ENCODE results near the gene ZFAND3.

ZFAND3 gene

GRCh38 chr6:38051819-38052434 lies 232.4 kb downstream of the ZFAND3 start:
- DNase-seq (ENCODE audit: extremely low read depth, low read depth), result no peak
- TF ChIP-seq CTCF (IDR thresholded peaks at IDR 0.05; ENCODE audit: low read depth, low read length), result no peak

GRCh38 chr6:38054527-38055202 lies 235.1 kb downstream of the ZFAND3 start:
- no peak for DNase-seq (ENCODE audit: extremely low read depth, low read depth)
- TF ChIP-seq CTCF (IDR thresholded peaks at IDR 0.05; ENCODE audit: low read depth, low read length), result no peak

GRCh38 chr6:38055203-38055589 lies 235.7 kb downstream of the ZFAND3 start:
- TF ChIP-seq CTCF (IDR thresholded peaks at IDR 0.05; ENCODE audit: low read depth, low read length), result no peak
- no peak for DNase-seq (ENCODE audit: extremely low read depth, low read depth)

- no peak for TF ChIP-seq CTCF (IDR thresholded peaks at IDR 0.05; ENCODE audit: low read depth, low read length)
Observed at GRCh38 chr6:38056361-38056760, 236.8 kb downstream of the ZFAND3 start.

GRCh38 chr6:38057994-38058393 lies 238.5 kb downstream of the ZFAND3 start:
- no peak for TF ChIP-seq CTCF (IDR thresholded peaks at IDR 0.05; ENCODE audit: low read depth, low read length)
- DNase-seq (ENCODE audit: extremely low read depth, low read depth), result peak; percentile 20

More at GRCh38 chr6:38056361-38056760, 236.8 kb downstream of the ZFAND3 start:
- no peak for DNase-seq (ENCODE audit: extremely low read depth, low read depth)

GRCh38 chr6:38062066-38062465 lies 242.5 kb downstream of the ZFAND3 start:
- TF ChIP-seq CTCF (IDR thresholded peaks at IDR 0.05; ENCODE audit: low read depth, low read length), result no peak
- DNase-seq (ENCODE audit: extremely low read depth, low read depth), result no peak

- DNase-seq (ENCODE audit: extremely low read depth, low read depth), result no peak
- TF ChIP-seq CTCF (IDR thresholded peaks at IDR 0.05; ENCODE audit: low read depth, low read length), result no peak
Observed at GRCh38 chr6:38063973-38064372, 244.4 kb downstream of the ZFAND3 start.

All from AG09319 (cell line).